K562 (cell line): ENCODE measurements around the gene FAM89B. TPM values are rescaled to one million over a fixed set of nuclear protein-coding genes. Genes with fewer than 3 reads are reported as not detected.

Source experiments
- ATAC-seq: fragments of 200-7000 bp; cut with Tn5 transposase; 3 replicates; pipeline ENCODE4 v1.9.1; 2020; ENCODE audit warnings: moderate library complexity
- BruUV-seq: library from RNA; stranded (reverse); fragments of 400-500 nt; replicated peaks from 2 replicates; lab custom pipeline; 2021; lab: Mats Ljungman, UMichigan
- CTCF ChIA-PET: fragments of 300-600 bp; formaldehyde crosslinking; extraction: SDS; loops from one replicate; lab custom pipeline; 2021; ENCODE audit warnings: low intra/inter-chr PET ratio; lab: Yijun Ruan, JAX
- POLR2A ChIA-PET: fragments of 300-600, 350-650 bp; sonication (Branson Sonifier 250); formaldehyde crosslinking; extraction: SDS; loops from one replicate; lab custom pipeline; 2021; ENCODE audit warnings: antibody characterized with exemption, inconsistent platforms; lab: Yijun Ruan, JAX
- DNase-seq, 4 experiments: peaks; one replicate each; pipeline versions ENCODE4 v3.0.0 to v3.0.0-alpha.2; 2011 to 2018; ENCODE audit warnings: low spot score in 3 of 4, mixed read lengths in 3 of 4; ENCODE audit errors: extremely low read depth in 1 of 4
- FAIRE-seq: peaks from 2 replicates; lab custom pipeline; 2011; peaks lifted over from hg19 to GRCh38; lab: Jason Lieb, UNC
- H2AFZ ChIP-seq: 2 replicates; pipeline ENCODE4 v1.6.0; 2011; ENCODE audit warnings: low read depth, low read length, control low read depth, inconsistent platforms
- H3K27ac ChIP-seq: fragments of 200-600 bp; 3 replicates; pipeline ENCODE4 v1.8.0; 2011; ENCODE audit warnings: low read depth, mild to moderate bottlenecking, control low read depth, inconsistent platforms, low read length, moderate library complexity, mixed read lengths; ENCODE audit errors: extremely low read depth
- H3K27me3 ChIP-seq, 2 experiments: fragments of 300-600 bp in 1 of 2; 2 replicates in 1 of 2; 3 replicates in 1 of 2; pipeline versions ENCODE4 v1.6.0 to v1.8.0; 2011; ENCODE audit warnings: inconsistent platforms in 2 of 2, low read length in 2 of 2, mild to moderate bottlenecking in 1 of 2, mixed read lengths in 1 of 2, moderate library complexity in 1 of 2; ENCODE audit not compliant: control insufficient read depth in 2 of 2, insufficient read depth in 2 of 2
- H3K36me3 ChIP-seq: fragments of 300-600 bp; 3 replicates; pipeline ENCODE4 v1.8.0; 2011; ENCODE audit warnings: mild to moderate bottlenecking, low read length, inconsistent platforms; ENCODE audit not compliant: control insufficient read depth, insufficient read depth
- H3K4me1 ChIP-seq, 2 experiments: fragments of 200-600 bp in 1 of 2; replicated peaks in 1 of 2; 2 replicates in 1 of 2; 3 replicates in 1 of 2; pipeline versions ENCODE4 v1.5.1 to v1.8.0; 2011; ENCODE audit warnings: inconsistent platforms in 2 of 2, low read length in 2 of 2, mild to moderate bottlenecking in 1 of 2, mixed read lengths in 1 of 2, moderate library complexity in 1 of 2; ENCODE audit not compliant: control insufficient read depth in 2 of 2, insufficient read depth in 2 of 2
- H3K4me2 ChIP-seq: 2 replicates; pipeline ENCODE4 v1.6.1; 2011; ENCODE audit warnings: low read length, control low read depth, inconsistent platforms, mixed read lengths; ENCODE audit not compliant: insufficient read depth
- H3K4me3 ChIP-seq: fragments of 200-600 bp; sonication (generic), shearing (Covaris generic); 2 replicates; pipeline ENCODE4 v1.5.1; 2016; ENCODE audit warnings: control low read depth, inconsistent platforms
- H3K79me2 ChIP-seq: fragments of 200-600 bp; 3 replicates; pipeline ENCODE4 v1.8.0; 2011; ENCODE audit warnings: low read length, inconsistent platforms; ENCODE audit not compliant: control insufficient read depth, insufficient read depth
- H3K9ac ChIP-seq, 2 experiments: 2 replicates each; pipeline versions ENCODE4 v1.6.0 to v1.6.1; 2011; ENCODE audit warnings: low read depth in 2 of 2, low read length in 2 of 2, control low read depth in 1 of 2, inconsistent platforms in 1 of 2, mild to moderate bottlenecking in 1 of 2, mixed read lengths in 1 of 2; ENCODE audit not compliant: insufficient read depth in 1 of 2
- H3K9me1 ChIP-seq: one replicate; pipeline ENCODE4 v1.6.0; 2011; ENCODE audit warnings: inconsistent platforms, mild to moderate bottlenecking, low read length, moderate library complexity; ENCODE audit not compliant: control insufficient read depth, insufficient read depth
- H3K9me3 ChIP-seq: replicated peaks from 2 replicates; pipeline ENCODE4 v1.5.1; 2011; ENCODE audit warnings: low read depth, low read length, inconsistent platforms; ENCODE audit not compliant: control insufficient read depth, insufficient read depth
- H4K20me1 ChIP-seq: replicated peaks from 2 replicates; pipeline ENCODE4 v1.6.1; 2011; ENCODE audit warnings: low read length, inconsistent platforms, mixed read lengths; ENCODE audit not compliant: control insufficient read depth, insufficient read depth
- CBFB ChIP-seq: sonication (generic); formaldehyde crosslinking; IDR thresholded peaks from 2 replicates; pipeline ENCODE4 v1.4.0; 2020; ENCODE audit warnings: mild to moderate bottlenecking, missing genetic modification reagents
- MYC ChIP-seq, 2 experiments: fragments of 250-450 bp in 1 of 2; sonication (Bioruptor Pico) in 1 of 2; IDR thresholded peaks; 2 replicates each; pipeline versions ENCODE4 v1.5.1 to v1.6.1; 2012 to 2021; ENCODE audit warnings: low read depth in 2 of 2, borderline replicate concordance in 1 of 2, improper control_type of control experiment in 1 of 2, low read length in 1 of 2, mild to moderate bottlenecking in 1 of 2, moderate library complexity in 1 of 2
- POLR2G ChIP-seq: fragments of 200-400 bp; formaldehyde crosslinking; IDR thresholded peaks from 2 replicates; pipeline ENCODE4 v1.6.1; 2017; ENCODE audit warnings: low read depth, mild to moderate bottlenecking, antibody characterized with exemption, low read length, moderate library complexity
- TAF15 ChIP-seq: fragments of 200-400 bp; formaldehyde crosslinking; IDR thresholded peaks from 2 replicates; pipeline ENCODE4 v1.6.1; 2017; ENCODE audit warnings: mild to moderate bottlenecking, low read depth, low read length, moderate library complexity
- TOE1 ChIP-seq, 2 experiments: fragments of 450-650 bp in 1 of 2; sonication (generic) in 1 of 2; formaldehyde crosslinking in 1 of 2; IDR thresholded peaks; 2 replicates each; pipeline versions ENCODE4 v1.7.1 to v1.8.0; 2016 to 2022; ENCODE audit warnings: borderline replicate concordance in 2 of 2, mild to moderate bottlenecking in 2 of 2, antibody characterized with exemption in 1 of 2, inconsistent platforms in 1 of 2, low read depth in 1 of 2, missing genetic modification reagents in 1 of 2, moderate library complexity in 1 of 2
- ZBTB17 ChIP-seq: fragments of 450-650 bp; formaldehyde crosslinking; IDR thresholded peaks from 2 replicates; pipeline ENCODE4 v1.4.0; 2020; ENCODE audit warnings: mild to moderate bottlenecking
- WGBS: fragments of 100-300 bp; shearing (Covaris generic); methylation state at CpG from one replicate; pipeline ENCODE4 v1.1.6; 2016; ENCODE audit warnings: low coverage, mixed read lengths; ENCODE audit not compliant: insufficient coverage; ENCODE audit errors: missing lambda C conversion rate; 5-methylcytosine and 5-hydroxymethylcytosine counted together
- in situ Hi-C: fragments of 300-500 bp; cut with MboI; formaldehyde crosslinking; loops from 4 replicates; pipeline ENCODE4 v1.15.0; 2018; ENCODE audit warnings: inconsistent platforms, mixed read lengths
- intact Hi-C: fragments of 100-400 bp; cut with micrococcal nuclease; formaldehyde crosslinking; loops from 2 replicates; pipeline ENCODE4 v1.14.2; 2022
- polyA plus RNA-seq, 8 experiments: library from polyadenylated mRNA; depleted of rRNA in 4 of 8; stranded (reverse) in 5 of 8; unstranded in 3 of 8; fragments of >200 nt; fragmentation: Nextera tagmentation in 2 of 8; fragmentation: Illumina TruSeq in 1 of 8; extraction: Ambion mirVana in 2 of 8; extraction: Trizol in 1 of 8; gene quantifications; 2 replicates each; pipeline versions ENCODE4 v1.2.1 to v1.2.3, GENCODE V29; 2011 to 2014; ENCODE audit warnings: inconsistent platforms in 1 of 8, missing spikeins in 1 of 8
- total RNA-seq, 7 experiments: library from RNA; depleted of rRNA in 6 of 7; stranded (reverse); fragments of >200 nt in 6 of 7; fragmentation: Illumina TruSeq in 2 of 7; extraction: Trizol in 2 of 7; gene quantifications; 2 replicates each; pipeline versions ENCODE4 v1.2.1 to v1.2.3, GENCODE V29; 2011 to 2021; ENCODE audit warnings: low replicate concordance in 1 of 7
- TF ChIP-seq, protein P1 (sequence below): fragments of 250-450 bp; sonication (Bioruptor Pico); IDR thresholded peaks from 2 replicates; pipeline ENCODE4 v1.4.0; 2020
- TF ChIP-seq, protein P2 (sequence below): fragments of 250-450 bp; sonication (Bioruptor Pico); IDR thresholded peaks from 2 replicates; pipeline ENCODE4 v1.9.0; 2021; ENCODE audit warnings: mild to moderate bottlenecking, inconsistent platforms

The FAM89B gene
- total and polyA plus RNA-seq, 9 of the 15 experiments (the other 6 are each of a cell fraction or from before 2014, with no cell fraction given) = 0.32 to 27.6 (median 11.9) TPM

DNA sequence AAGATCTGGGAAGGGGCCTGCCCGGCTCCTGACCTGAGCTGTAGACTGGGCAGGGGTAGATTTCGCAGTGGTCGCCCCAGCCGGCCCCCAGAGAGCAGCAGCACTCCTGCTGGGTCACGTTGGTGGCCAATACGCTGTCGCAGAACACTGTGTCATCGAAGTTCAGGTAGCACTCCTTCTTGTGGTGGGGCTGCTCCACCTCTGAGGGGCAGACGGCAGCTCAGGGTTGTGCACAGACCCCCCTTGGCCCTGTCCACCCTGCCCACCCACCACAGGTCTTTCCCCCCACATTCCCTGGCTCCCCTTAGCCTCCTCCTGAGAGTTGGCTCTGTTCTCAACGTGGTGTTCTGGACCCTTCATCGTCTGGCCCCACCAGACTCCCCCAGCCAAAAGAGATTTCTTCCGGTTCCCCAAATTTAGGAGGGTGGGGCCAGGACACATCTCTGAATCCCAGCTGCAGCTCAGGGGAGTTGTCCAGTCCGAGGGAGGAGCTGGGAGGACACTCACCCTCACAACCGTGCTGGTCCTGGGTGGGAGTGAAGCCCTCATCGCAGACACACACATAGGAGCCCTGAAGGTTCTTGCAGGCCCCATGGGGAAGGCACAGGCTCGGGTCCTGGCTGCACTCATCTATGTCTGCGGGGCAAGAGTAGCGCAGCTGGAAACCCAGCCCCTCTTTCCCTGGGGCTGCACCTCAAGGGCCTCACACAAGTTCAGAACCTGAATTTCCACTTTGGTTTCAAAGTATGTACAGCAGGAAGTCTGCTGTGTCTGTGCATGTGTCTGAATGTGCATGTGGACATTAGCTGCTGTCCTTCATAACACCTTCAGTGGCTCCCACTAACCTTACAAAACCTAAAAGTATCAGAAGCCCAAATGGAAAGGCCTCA, 31.0 kb upstream of the FAM89B start:
- H3K4me3 ChIP-seq = peak overlapping the region; percentile 76
- POLR2A ChIA-PET = interaction anchor here (0.7 to 2.7 kb wide), 20 partner anchors 10 to 212 kb away, joined by 3 to 16 read pairs (median 4); partner anchors contain the start of genes FAM89B, MALAT1, NEAT1 and RELA
- in situ Hi-C loops = no loop called here
- CTCF ChIA-PET = interaction anchor here (0.6 to 3.1 kb wide), 5 partner anchors 12 to 277 kb away, joined by 3 to 63 read pairs (median 4); partner anchors contain the start of genes FAM89B, MAP3K11 and ZNRD2
- peak overlapping the region; percentile 98 for H2AFZ ChIP-seq
- no peaks in the 10 kb centered on the region; the same call in 2 of the 3 replicates for H3K79me2 ChIP-seq
- no peaks in the 10 kb centered on the region for H3K27me3 ChIP-seq
- H3K9me3 ChIP-seq = no peaks in the 10 kb centered on the region
- peaks cover 14 to 56% of the 10 kb centered on the region in 2 experiments for H3K4me1 ChIP-seq
- peaks cover 29% of the 10 kb centered on the region; the same call in 1 of the 3 replicates for H3K36me3 ChIP-seq
- WGBS = 27% methylated on average over 18 of the region's 18 CpGs
- BruUV-seq = no TSS peak
- peak overlapping the region; percentile 64 to 93 for H3K9ac ChIP-seq
- ATAC-seq (no peak; the same call in 2 of the 3 replicates), FAIRE-seq (peak; percentile 6), DNase-seq (no peak)
- intact Hi-C loops = loop anchor here (5.0 to 10.0 kb wide), 2 partner anchors 46 to 273 kb away; no protein-coding TSS in a partner anchor
- H3K27ac ChIP-seq = peak overlapping the region; percentile 78
- peak overlapping the region; percentile 99 for H3K4me2 ChIP-seq
- H3K9me1 ChIP-seq = no peaks in the 10 kb centered on the region
- no peaks in the 10 kb centered on the region for H4K20me1 ChIP-seq
- TF ChIP-seq ZBTB17 = 0 out of 2 replicates have a peak, but pooled peaks have one; percentile 2
- TF ChIP-seq CBFB (CRISPR knock-in tag) = peak; percentile 31; the same call in 1 of the 2 replicates
- TF ChIP-seq TAF15 = no peak
- no peak for TF ChIP-seq MYC (IDR thresholded peaks at IDR 0.05; ENCODE audit: low read depth, low read length)
- TF ChIP-seq MYC (CRISPR knock-in tag; IDR thresholded peaks at IDR 0.05; ENCODE audit: borderline replicate concordance, low read depth) = peak; percentile 16; the same call in 1 of the 2 replicates
- TF ChIP-seq, protein P1, sequence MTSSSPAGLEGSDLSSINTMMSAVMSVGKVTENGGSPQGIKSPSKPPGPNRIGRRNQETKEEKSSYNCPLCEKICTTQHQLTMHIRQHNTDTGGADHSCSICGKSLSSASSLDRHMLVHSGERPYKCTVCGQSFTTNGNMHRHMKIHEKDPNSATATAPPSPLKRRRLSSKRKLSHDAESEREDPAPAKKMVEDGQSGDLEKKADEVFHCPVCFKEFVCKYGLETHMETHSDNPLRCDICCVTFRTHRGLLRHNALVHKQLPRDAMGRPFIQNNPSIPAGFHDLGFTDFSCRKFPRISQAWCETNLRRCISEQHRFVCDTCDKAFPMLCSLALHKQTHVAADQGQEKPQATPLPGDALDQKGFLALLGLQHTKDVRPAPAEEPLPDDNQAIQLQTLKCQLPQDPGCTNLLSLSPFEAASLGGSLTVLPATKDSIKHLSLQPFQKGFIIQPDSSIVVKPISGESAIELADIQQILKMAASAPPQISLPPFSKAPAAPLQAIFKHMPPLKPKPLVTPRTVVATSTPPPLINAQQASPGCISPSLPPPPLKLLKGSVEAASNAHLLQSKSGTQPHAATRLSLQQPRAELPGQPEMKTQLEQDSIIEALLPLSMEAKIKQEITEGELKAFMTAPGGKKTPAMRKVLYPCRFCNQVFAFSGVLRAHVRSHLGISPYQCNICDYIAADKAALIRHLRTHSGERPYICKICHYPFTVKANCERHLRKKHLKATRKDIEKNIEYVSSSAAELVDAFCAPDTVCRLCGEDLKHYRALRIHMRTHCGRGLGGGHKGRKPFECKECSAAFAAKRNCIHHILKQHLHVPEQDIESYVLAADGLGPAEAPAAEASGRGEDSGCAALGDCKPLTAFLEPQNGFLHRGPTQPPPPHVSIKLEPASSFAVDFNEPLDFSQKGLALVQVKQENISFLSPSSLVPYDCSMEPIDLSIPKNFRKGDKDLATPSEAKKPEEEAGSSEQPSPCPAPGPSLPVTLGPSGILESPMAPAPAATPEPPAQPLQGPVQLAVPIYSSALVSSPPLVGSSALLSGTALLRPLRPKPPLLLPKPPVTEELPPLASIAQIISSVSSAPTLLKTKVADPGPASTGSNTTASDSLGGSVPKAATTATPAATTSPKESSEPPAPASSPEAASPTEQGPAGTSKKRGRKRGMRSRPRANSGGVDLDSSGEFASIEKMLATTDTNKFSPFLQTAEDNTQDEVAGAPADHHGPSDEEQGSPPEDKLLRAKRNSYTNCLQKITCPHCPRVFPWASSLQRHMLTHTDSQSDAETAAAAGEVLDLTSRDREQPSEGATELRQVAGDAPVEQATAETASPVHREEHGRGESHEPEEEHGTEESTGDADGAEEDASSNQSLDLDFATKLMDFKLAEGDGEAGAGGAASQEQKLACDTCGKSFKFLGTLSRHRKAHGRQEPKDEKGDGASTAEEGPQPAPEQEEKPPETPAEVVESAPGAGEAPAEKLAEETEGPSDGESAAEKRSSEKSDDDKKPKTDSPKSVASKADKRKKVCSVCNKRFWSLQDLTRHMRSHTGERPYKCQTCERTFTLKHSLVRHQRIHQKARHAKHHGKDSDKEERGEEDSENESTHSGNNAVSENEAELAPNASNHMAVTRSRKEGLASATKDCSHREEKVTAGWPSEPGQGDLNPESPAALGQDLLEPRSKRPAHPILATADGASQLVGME (CRISPR knock-in tag) = no peak
- no peak for TF ChIP-seq POLR2G
- TF ChIP-seq, protein P2, sequence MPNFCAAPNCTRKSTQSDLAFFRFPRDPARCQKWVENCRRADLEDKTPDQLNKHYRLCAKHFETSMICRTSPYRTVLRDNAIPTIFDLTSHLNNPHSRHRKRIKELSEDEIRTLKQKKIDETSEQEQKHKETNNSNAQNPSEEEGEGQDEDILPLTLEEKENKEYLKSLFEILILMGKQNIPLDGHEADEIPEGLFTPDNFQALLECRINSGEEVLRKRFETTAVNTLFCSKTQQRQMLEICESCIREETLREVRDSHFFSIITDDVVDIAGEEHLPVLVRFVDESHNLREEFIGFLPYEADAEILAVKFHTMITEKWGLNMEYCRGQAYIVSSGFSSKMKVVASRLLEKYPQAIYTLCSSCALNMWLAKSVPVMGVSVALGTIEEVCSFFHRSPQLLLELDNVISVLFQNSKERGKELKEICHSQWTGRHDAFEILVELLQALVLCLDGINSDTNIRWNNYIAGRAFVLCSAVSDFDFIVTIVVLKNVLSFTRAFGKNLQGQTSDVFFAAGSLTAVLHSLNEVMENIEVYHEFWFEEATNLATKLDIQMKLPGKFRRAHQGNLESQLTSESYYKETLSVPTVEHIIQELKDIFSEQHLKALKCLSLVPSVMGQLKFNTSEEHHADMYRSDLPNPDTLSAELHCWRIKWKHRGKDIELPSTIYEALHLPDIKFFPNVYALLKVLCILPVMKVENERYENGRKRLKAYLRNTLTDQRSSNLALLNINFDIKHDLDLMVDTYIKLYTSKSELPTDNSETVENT (CRISPR knock-in tag) = no peak
- 0 out of 2 replicates have a peak, but pooled peaks have one; percentile 1 for TF ChIP-seq TOE1 (IDR thresholded peaks at IDR 0.05; ENCODE audit: borderline replicate concordance)
- TF ChIP-seq TOE1 (CRISPR knock-in tag; IDR thresholded peaks at IDR 0.05; ENCODE audit: borderline replicate concordance, low read depth) = no peak
